ENCODE results near the gene OPRD1.

DNA sequence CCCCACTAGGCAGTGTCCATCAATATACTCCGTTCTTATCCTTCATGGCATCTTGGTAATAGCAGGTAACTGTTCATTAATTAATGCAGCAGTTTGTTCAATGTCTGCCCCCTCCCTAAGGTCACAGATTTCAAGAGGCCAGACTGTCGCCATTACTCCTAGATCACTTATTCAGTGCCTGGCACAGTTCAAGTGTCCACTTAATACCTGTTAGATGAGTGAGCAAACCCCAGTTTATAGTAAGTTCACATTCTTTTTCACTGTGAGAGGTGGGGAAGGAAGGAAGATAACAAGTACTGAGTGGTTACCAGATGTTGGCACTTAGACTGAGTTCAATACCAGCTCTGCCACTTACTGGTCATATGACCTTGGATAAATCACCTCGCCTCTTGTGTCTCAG is 36.4 kb downstream of the OPRD1 start:
- TF ChIP-seq, protein P1, sequence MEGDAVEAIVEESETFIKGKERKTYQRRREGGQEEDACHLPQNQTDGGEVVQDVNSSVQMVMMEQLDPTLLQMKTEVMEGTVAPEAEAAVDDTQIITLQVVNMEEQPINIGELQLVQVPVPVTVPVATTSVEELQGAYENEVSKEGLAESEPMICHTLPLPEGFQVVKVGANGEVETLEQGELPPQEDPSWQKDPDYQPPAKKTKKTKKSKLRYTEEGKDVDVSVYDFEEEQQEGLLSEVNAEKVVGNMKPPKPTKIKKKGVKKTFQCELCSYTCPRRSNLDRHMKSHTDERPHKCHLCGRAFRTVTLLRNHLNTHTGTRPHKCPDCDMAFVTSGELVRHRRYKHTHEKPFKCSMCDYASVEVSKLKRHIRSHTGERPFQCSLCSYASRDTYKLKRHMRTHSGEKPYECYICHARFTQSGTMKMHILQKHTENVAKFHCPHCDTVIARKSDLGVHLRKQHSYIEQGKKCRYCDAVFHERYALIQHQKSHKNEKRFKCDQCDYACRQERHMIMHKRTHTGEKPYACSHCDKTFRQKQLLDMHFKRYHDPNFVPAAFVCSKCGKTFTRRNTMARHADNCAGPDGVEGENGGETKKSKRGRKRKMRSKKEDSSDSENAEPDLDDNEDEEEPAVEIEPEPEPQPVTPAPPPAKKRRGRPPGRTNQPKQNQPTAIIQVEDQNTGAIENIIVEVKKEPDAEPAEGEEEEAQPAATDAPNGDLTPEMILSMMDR (IDR thresholded peaks at IDR 0.05), result no peak
- no peak for TF ChIP-seq POLR2A (IDR thresholded peaks at IDR 0.05)

All from esophagus squamous epithelium (tissue), 4 donors.